Activated T-cell treated with anti-CD3 and anti-CD28 coated beads for 24 hours (primary cell): Measurements from ENCODE around the gene SFMBT2.
"Not testable (repeated sequence)": the region's sequence is repeated elsewhere in the genome, so short reads cannot be mapped to it uniquely, and the experiment has no call there.

Source experiments
- DNase-seq: peaks from one replicate; pipeline ENCODE4 v3.0.0-alpha.2; 2020; ENCODE audit warnings: low read depth

The SFMBT2 gene

GRCh38 chr10:7184660-7185366 lies 226.0 kb downstream of the SFMBT2 start:
- no peak for DNase-seq

GRCh38 chr10:7184116-7184515 lies 226.7 kb downstream of the SFMBT2 start:
- DNase-seq, result not testable (repeated sequence)

GRCh38 chr10:7182327-7182726 lies 228.5 kb downstream of the SFMBT2 start:
- DNase-seq, result not testable (repeated sequence)

- DNase-seq, result no peak
These were observed 229.4 kb downstream of the SFMBT2 start for GRCh38 chr10:7181420-7181819.

- DNase-seq, result no peak
These were observed 231.3 kb downstream of the SFMBT2 start for GRCh38 chr10:7179536-7179935.

- DNase-seq, result no peak
These were observed 236.9 kb downstream of the SFMBT2 start for GRCh38 chr10:7173948-7174347.

- DNase-seq, result no peak
These were observed 239.0 kb downstream of the SFMBT2 start for GRCh38 chr10:7171825-7172224.

GRCh38 chr10:7170626-7171322 lies 240.1 kb downstream of the SFMBT2 start:
- DNase-seq, result no peak

- DNase-seq, result no peak
These were observed 242.4 kb downstream of the SFMBT2 start for GRCh38 chr10:7168414-7168813.

GRCh38 chr10:7165500-7166177 lies 245.2 kb downstream of the SFMBT2 start:
- DNase-seq, result no peak

- no peak for DNase-seq
These were observed 245.9 kb downstream of the SFMBT2 start for GRCh38 chr10:7164955-7165354.

- DNase-seq, result no peak
These were observed 248.5 kb downstream of the SFMBT2 start for GRCh38 chr10:7162331-7162730.

- DNase-seq, result no peak
These were observed 249.2 kb downstream of the SFMBT2 start for GRCh38 chr10:7161484-7162250.

GRCh38 chr10:7159928-7160327 lies 250.9 kb downstream of the SFMBT2 start:
- DNase-seq, result no peak

GRCh38 chr10:7159517-7159916 lies 251.3 kb downstream of the SFMBT2 start:
- no peak for DNase-seq

- no peak for DNase-seq
These were observed 253.7 kb downstream of the SFMBT2 start for GRCh38 chr10:7157091-7157490.

- DNase-seq, result no peak
These were observed 257.1 kb downstream of the SFMBT2 start for GRCh38 chr10:7153750-7154149.

GRCh38 chr10:7152982-7153381 lies 257.9 kb downstream of the SFMBT2 start:
- no peak for DNase-seq

GRCh38 chr10:7152341-7152740 lies 258.5 kb downstream of the SFMBT2 start:
- no peak for DNase-seq

GRCh38 chr10:7151538-7151937 lies 259.3 kb downstream of the SFMBT2 start:
- no peak for DNase-seq

- no peak for DNase-seq
These were observed 260.5 kb downstream of the SFMBT2 start for GRCh38 chr10:7150349-7150748.

- DNase-seq, result no peak
These were observed 264.6 kb downstream of the SFMBT2 start for GRCh38 chr10:7146189-7146588.
